HuH-7.5 (cell line): Measurements from ENCODE around the gene ZFAND2A.
"Not testable (repeated sequence)": the region's sequence is repeated elsewhere in the genome, so short reads cannot be mapped to it uniquely, and the experiment has no call there.

Source experiments
- DNase-seq: peaks from one replicate; pipeline ENCODE4 v3.0.0; 2011; ENCODE audit warnings: low spot score

Gene ZFAND2A

DNA sequence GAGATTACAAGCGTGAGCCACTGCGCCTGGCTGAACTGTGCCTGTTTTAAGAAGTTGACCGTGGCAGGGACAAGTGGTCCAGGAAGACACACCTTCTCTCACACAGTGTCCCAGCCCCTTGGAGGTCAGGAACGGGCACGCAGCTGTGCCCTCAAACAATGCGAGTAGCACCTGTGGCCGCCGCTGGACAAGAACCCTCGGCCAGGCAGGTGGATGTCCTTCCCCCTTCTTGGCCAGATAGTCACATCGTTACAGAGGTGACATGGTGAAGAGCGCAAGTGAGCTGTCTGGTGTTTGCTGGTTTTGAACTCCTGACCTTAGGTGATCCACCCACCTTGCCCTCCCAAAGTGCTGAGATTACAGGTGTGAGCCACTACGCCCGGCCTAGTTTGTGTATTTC lies 8.8 kb downstream of the ZFAND2A start:
- DNase-seq, result no peak

DNA sequence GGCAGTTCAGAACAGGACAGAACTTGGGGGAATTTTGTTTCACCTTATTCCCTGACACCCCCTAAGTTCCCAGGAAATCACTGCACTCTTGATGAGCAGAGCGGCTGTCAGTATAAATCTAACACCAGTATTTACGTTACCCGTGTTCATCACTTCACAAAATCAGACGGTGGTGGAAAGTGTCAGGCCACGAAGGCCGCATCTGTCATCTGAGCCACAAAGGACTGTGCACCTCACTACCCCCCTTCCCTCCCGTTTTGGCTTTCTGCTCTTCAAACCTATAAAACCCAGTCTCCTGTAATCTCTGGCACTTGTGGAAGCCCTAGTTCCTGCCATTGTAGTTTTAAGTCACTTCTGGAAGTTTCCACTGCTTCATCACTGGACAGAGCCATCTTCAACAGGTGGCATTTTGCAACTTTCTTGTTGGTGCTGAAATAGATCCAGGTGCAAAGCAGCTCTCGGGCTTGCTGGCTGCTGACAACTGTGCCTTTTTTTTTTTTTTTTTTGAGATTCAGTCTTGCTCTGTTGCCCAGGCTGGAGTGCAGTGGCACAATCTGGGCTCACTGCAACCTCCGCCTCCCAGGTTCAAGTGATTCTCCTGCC lies 9.5 kb downstream of the ZFAND2A start:
- no peak for DNase-seq

GRCh38 chr7:1149351-1149794 lies 10.6 kb downstream of the ZFAND2A start:
- DNase-seq, result no peak

DNA sequence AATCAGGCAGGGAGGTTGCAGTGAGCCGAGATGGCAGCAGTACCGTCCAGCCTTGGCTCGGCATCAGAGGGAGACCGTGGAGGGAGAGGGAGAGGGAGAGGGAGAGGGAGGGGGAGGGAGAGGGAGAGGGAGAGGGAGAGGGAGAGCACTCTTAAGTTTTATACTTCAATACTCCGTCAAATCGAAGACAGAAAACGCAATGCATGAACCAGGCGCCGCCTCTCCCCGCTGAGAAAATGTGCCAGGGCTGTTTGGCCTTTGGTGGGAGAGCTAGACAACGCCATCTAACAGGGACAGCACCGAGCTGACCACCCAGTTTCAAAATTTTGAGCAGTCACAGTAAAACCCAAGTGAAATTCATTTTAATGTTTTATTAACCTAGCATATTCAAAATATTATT lies 12.1 kb downstream of the ZFAND2A start:
- DNase-seq, result not testable (repeated sequence)

DNA sequence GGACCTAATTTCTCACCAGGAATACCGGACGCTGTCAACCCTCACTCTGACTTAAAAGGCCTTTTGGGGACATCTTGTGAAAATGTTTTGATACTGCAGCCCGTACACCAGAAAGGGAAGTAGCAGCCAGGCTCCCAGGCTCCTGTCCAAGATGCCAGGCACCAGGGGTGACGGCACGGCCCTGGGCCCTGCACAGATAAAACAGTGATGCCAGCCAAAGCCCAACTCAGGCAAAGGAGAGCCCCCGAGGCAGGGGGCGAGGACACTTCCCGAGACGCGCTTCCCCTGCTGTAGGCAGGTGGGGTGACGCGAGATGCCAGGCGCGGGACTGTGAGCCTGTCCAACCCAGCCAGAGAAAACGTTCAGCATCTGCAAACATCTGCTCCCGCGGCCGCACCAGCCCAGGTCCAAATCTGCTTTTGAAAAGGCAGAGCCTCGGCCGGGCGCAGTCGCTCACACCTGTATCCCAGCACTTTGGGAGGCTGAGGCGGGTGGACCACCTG lies 15.7 kb downstream of the ZFAND2A start:
- peak; percentile 33 for DNase-seq

DNA sequence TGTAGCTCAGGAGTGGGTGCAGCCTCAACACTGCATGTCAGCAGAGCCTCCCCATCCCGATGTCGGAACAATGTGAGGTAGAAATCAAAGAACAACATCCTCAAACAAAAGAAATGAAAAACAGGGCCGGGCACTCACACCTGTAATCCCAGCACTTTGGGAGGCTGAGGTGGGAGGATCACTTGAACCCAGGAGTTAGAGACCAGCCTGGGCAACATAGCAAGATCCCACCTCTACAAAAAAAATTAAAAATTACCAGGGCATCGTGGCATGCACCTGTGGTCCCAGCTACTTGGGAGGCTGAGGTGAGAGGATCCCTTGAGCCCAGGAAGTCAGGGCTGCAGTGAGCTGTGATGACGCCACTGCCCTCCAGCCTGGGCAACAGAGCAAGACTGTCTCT lies 17.0 kb downstream of the ZFAND2A start:
- DNase-seq, result not testable (repeated sequence)

GRCh38 chr7:1142051-1142635 lies 17.9 kb downstream of the ZFAND2A start:
- no peak for DNase-seq

- DNase-seq, result no peak
Observed at GRCh38 chr7:1141651-1142050, 18.3 kb downstream of the ZFAND2A start.

- no peak for DNase-seq
Observed at GRCh38 chr7:1140476-1141104, 19.4 kb downstream of the ZFAND2A start.

DNA sequence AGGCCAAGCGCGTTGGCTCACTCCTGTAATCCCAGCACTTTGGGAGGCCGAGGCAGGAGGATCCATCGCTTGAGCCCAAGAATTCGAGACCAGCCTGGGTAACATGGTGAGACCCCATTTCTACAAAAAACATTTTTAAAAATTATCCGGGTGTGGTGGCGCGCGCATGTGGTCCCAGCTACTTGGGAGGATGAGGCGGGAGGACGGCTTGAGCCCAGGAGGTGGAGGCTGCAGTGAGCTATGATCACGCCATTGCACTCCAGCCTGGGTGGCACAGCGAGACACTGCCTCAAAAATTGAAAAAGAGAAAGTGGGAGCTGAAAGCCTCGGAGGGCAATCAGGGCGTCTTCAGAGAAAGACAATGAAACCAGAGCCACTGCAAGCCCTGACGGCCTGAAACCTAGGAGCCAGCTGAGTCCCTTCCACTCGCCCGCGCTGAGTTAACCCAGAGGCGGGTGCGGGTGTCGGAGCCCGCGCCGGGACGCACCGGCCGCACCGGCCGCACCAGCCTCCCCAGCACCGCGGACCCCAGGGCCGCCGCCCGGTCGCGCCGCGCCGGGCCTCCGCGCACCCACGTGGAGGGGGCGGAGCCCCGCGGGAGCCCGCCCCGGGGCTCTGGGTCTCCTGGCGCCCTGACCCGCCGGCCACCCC lies 22.4 kb downstream of the ZFAND2A start:
- no peak for DNase-seq

GRCh38 chr7:1136841-1137516 lies 23.0 kb downstream of the ZFAND2A start:
- DNase-seq, result peak; percentile 51

DNA sequence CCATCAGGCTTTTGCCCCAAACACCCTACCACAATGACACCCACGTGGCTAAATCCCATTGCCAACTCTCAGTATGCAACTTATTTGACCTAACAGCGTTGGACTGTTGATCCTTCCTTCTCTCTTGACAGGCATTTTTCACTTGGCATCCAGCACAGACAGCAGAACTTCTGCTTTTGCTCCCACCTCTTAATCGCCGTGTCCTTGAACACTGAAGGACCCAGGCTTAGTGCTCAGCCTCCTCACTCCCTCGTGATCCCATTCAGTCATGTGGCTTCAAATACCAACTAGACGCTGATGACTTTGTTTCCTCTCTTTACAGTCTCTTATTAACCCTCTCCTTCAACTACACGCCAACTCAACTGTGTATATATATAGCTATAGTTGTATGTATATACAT lies 25.0 kb downstream of the ZFAND2A start:
- DNase-seq, result no peak

DNA sequence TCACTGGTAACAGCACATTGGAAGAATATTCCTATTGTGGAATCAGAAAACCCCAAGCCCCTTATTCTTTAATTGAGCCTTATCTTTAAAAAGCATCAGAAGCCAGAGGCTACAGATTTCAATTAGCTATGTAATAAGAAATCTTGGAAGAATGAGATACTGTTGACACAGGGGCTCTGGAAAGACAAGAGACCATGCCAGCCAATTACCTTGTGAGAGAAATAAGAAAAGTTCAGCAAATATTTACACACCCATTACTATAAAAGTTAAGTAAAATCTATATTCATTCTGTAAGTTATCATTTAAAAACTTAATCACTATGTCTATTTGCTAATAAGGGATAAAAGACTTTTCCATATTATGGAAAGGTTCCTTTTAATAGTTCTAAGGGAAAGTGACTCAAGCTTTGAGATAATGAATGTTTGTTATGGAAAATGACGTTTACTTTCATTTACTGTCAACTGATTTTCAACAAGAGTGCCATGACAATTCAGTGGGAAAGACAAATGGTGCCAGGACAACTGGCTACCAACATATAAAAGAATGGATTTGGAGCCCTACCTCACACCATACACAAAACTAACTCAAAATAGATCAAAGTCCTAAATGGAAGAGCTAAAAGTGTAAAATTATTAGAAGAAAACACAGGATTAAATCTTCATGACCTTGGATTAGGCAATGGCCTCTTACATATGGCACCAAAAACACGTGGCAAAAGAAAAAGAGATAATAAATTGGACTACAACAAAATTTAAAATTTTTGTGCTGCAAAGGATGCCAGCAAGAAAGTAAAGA lies 28.3 kb downstream of the ZFAND2A start:
- no peak for DNase-seq

- DNase-seq, result no peak
Observed at GRCh38 chr7:1130021-1130990, 29.7 kb downstream of the ZFAND2A start.

DNA sequence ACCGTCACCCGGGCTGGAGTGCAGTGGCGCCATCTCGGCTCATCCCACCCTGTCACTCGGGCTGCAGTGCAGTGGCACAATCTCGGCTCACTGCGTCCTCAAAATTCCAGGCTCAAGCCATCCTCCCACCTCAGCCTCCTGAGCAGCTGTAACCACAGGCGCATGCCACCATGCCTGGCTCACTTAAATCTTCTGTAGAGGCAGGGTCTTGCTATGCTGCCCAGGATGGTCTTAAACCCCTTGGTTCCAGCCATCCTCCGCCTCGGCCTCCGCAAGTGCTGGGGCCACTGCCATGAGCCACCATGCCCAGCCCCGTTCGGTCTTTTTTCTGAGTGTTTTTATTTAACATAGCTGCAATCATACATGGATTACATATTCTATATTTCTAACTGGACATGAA lies 30.6 kb downstream of the ZFAND2A start:
- DNase-seq, result no peak

GRCh38 chr7:1127001-1127400 lies 33.0 kb downstream of the ZFAND2A start:
- DNase-seq, result no peak

- no peak for DNase-seq
Observed at GRCh38 chr7:1125603-1125969, 34.4 kb downstream of the ZFAND2A start.

GRCh38 chr7:1124816-1125602 lies 35.0 kb downstream of the ZFAND2A start:
- DNase-seq, result no peak

GRCh38 chr7:1124164-1124563 lies 35.8 kb downstream of the ZFAND2A start:
- DNase-seq, result no peak

- peak; percentile 63 for DNase-seq
Observed at GRCh38 chr7:1123715-1124114, 36.3 kb downstream of the ZFAND2A start.
